Activated B cell treated with CpG ODN at 0.5 μM for 24 hours (primary cell): Measurements from ENCODE around the gene CCDC89. TPM values are rescaled to one million over a fixed set of nuclear protein-coding genes. Genes with fewer than 3 reads are reported as not detected.
"Not testable (repeated sequence)": the region's sequence is repeated elsewhere in the genome, so short reads cannot be mapped to it uniquely, and the experiment has no call there.

Experiments
- ATAC-seq: fragments of 200-7000 bp; cut with Tn5 transposase; one replicate; pipeline ENCODE4 v1.10.0; 2021; ENCODE audit warnings: low read depth, mild to moderate bottlenecking, moderate library complexity
- CTCF ChIA-PET: fragments of 350-600 bp; sonication (Branson Sonifier 250); formaldehyde crosslinking; loops from one replicate; lab custom pipeline; 2021; ENCODE audit warnings: antibody characterized with exemption; lab: Charles Lee
- POLR2A ChIA-PET: fragments of 350-600 bp; sonication (Branson Sonifier 250); formaldehyde crosslinking; loops from one replicate; lab custom pipeline; 2021; ENCODE audit warnings: antibody characterized with exemption; lab: Charles Lee
- DNase-seq: peaks from one replicate; pipeline ENCODE4 v3.0.0; 2022
- H3K27ac Mint-ChIP-seq: one replicate; pipeline ENCODE4 v1.8.0; 2020; ENCODE audit warnings: mixed read lengths
- H3K27me3 Mint-ChIP-seq: one replicate; pipeline ENCODE4 v1.8.0; 2021; ENCODE audit warnings: mixed read lengths
- H3K36me3 Mint-ChIP-seq: one replicate; pipeline ENCODE4 v1.8.0; 2021; ENCODE audit warnings: low read depth, mixed read lengths
- H3K4me1 Mint-ChIP-seq: one replicate; pipeline ENCODE4 v1.8.0; 2021; ENCODE audit warnings: mixed read lengths
- H3K4me3 Mint-ChIP-seq: one replicate; pipeline ENCODE4 v1.8.0; 2020; ENCODE audit warnings: mild to moderate bottlenecking, mixed read lengths
- H3K9me3 Mint-ChIP-seq: one replicate; pipeline ENCODE4 v1.8.0; 2020; ENCODE audit warnings: mixed read lengths
- intact Hi-C: fragments of 100-400 bp; cut with micrococcal nuclease; formaldehyde crosslinking; loops from one replicate; pipeline ENCODE4 v1.15.1; 2024
- total RNA-seq: library from RNA; stranded (reverse); gene quantifications from 2 replicates; pipeline ENCODE4 v1.2.3, GENCODE V29; 2022
- TF ChIP-seq, protein P1 (sequence below): fragments of 200-600 bp; IDR thresholded peaks from one replicate; pipeline ENCODE4 v1.8.0; 2022; ENCODE audit warnings: antibody characterized with exemption, mild to moderate bottlenecking

The CCDC89 gene
- total RNA-seq, 1 donor from 2014 or later: not detected

DNA sequence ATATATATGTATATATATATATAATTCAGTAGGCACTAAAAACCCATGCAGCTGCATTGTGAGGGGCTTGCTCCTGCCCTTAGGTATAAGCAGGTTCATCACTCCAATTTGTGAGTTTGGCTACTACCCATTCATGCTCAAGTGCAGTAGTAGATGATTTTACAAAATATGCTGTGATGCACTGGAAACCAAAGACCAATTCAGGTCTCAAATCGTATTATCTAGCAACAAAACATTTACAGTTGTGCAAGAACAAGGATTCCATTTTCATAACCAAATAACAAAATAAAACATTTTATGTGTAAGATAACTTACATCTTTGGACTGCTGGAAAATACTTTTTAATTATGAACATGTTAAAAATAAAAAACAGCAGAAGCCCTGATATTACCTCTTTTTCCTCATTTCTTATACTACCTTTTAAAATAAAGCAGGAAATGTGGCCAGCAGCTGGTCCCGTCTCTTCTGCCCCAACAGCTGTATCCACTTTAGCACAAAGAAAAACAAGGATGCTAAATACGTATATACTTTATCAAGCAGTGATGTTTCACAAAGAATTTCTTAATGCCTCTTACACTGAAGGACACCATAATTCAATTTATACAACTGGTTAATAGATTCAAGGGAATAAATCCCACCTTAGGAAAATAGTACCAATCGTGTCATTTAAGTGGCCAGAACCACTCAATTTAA is 23.9 kb downstream of the CCDC89 start:
- intact Hi-C loops: loop anchor here (5.0 to 10.0 kb wide), 3 partner anchors 347 to 537 kb away; partner anchors contain the start of gene PICALM
- peaks cover 58% of the 10 kb centered on the region for H3K36me3 Mint-ChIP-seq
- ChIA-PET CTCF (no interaction called here), POLR2A (interaction anchor here (0.9 to 3.3 kb wide), 2 partner anchors 14 to 15 kb away, joined by 3 to 70 read pairs; partner anchors contain the start of gene TMEM126A)
- ATAC-seq (no peak), DNase-seq (no peak)
- no peak overlapping the region for H3K27ac Mint-ChIP-seq
- peaks cover 52% of the 10 kb centered on the region for H3K4me1 Mint-ChIP-seq
- H3K27me3 Mint-ChIP-seq: no peaks in the 10 kb centered on the region
- TF ChIP-seq, protein P1, sequence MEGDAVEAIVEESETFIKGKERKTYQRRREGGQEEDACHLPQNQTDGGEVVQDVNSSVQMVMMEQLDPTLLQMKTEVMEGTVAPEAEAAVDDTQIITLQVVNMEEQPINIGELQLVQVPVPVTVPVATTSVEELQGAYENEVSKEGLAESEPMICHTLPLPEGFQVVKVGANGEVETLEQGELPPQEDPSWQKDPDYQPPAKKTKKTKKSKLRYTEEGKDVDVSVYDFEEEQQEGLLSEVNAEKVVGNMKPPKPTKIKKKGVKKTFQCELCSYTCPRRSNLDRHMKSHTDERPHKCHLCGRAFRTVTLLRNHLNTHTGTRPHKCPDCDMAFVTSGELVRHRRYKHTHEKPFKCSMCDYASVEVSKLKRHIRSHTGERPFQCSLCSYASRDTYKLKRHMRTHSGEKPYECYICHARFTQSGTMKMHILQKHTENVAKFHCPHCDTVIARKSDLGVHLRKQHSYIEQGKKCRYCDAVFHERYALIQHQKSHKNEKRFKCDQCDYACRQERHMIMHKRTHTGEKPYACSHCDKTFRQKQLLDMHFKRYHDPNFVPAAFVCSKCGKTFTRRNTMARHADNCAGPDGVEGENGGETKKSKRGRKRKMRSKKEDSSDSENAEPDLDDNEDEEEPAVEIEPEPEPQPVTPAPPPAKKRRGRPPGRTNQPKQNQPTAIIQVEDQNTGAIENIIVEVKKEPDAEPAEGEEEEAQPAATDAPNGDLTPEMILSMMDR: no peak
- H3K4me3 Mint-ChIP-seq: peak overlapping the region; percentile 35
- H3K9me3 Mint-ChIP-seq: no peaks in the 10 kb centered on the region

DNA sequence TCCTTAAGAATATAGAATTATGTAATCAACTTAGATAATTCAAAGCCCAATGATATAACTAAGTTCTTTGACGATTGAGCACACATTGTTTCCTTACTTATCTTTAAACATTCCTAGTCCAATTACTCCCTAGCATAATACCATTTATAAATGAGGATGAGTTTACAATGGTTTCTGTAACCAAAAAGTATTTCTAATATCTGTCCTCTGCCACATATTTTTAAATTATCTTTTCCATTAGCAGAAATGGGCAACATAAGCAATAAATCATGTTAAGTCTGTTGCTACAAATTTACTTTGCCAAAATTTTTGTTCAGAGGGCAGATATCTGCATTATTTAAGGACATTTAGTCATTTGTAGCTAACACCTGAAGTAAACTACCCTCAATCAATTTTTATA is 27.8 kb downstream of the CCDC89 start:
- Mint-ChIP-seq H3K36me3 (peaks cover 73% of the 10 kb centered on the region), H3K9me3 (no peaks in the 10 kb centered on the region), H3K4me1 (peaks cover 34% of the 10 kb centered on the region), H3K27me3 (no peaks in the 10 kb centered on the region), H3K4me3 (no peak overlapping the region), H3K27ac (no peak overlapping the region)
- ATAC-seq: no peak
- DNase-seq: no peak
- intact Hi-C loops: no loop called here
- TF ChIP-seq, protein P1: no peak
- ChIA-PET POLR2A (interaction anchor here (2.2 kb wide), 1 partner anchor 10 kb away, joined by 10 read pairs; the partner anchor contains the start of gene TMEM126A), CTCF (no interaction called here)

DNA sequence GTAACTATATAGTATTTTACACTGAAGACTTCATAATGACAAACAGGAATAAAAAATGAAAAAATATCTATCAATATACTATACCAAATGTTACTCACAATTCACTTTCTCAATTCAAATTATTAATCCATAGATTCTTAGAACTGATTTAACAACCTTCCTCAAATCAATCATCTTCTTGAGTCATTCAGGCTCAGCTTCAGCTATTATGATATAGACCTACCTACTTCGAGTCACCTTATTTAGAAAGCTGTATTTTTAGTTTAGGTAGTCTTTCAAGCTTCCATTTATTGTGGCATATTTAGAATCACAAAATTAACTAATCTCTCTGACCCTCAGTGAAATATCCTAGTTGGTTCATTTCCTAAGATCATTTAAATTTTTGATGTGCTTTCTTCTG is 29.2 kb downstream of the CCDC89 start:
- DNase-seq (no peak), ATAC-seq (no peak)
- TF ChIP-seq, protein P1: no peak
- Mint-ChIP-seq H3K9me3 (no peaks in the 10 kb centered on the region), H3K27ac (no peak overlapping the region), H3K4me1 (peaks cover 23% of the 10 kb centered on the region), H3K27me3 (no peaks in the 10 kb centered on the region), H3K4me3 (no peak overlapping the region), H3K36me3 (peaks cover 76% of the 10 kb centered on the region)
- ChIA-PET CTCF (no interaction called here), POLR2A (interaction anchor here (0.9 to 1.4 kb wide), 2 partner anchors 8 to 9 kb away, joined by 4 to 6 read pairs; partner anchors contain the start of genes CREBZF and TMEM126A)
- intact Hi-C loops: loop anchor here (1.0 kb wide), 1 partner anchor 8 kb away; no protein-coding TSS in a partner anchor

DNA sequence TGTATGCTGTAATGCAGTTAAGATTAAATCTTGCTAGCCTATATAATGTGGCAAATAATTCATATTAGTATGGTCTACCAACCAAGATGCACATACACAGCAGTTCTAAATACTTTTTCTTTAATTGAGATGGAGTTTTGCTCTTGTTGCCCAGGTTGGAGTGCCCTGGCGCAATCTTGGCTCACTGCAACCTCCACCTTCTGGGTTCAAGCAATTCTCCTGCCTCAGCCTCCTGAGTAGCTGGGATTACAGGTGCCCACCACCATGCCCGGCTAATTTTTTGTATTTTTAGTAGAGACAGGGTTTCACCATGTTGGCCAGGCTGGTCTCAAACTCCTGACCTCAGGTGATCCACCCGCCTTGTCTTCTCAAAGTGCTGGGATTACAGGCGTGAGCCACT is 31.7 kb downstream of the CCDC89 start:
- H3K9me3 Mint-ChIP-seq, CTCF ChIA-PET, ATAC-seq, H3K4me3 Mint-ChIP-seq, H3K27me3 Mint-ChIP-seq, H3K4me1 Mint-ChIP-seq, intact Hi-C loops, H3K27ac Mint-ChIP-seq, DNase-seq: not testable (repeated sequence)
- POLR2A ChIA-PET: interaction anchor here (2.6 kb wide), 1 partner anchor 10 kb away, joined by 13 read pairs; the partner anchor contains the start of gene CREBZF
- H3K36me3 Mint-ChIP-seq: peaks cover 62% of the 10 kb centered on the region

DNA sequence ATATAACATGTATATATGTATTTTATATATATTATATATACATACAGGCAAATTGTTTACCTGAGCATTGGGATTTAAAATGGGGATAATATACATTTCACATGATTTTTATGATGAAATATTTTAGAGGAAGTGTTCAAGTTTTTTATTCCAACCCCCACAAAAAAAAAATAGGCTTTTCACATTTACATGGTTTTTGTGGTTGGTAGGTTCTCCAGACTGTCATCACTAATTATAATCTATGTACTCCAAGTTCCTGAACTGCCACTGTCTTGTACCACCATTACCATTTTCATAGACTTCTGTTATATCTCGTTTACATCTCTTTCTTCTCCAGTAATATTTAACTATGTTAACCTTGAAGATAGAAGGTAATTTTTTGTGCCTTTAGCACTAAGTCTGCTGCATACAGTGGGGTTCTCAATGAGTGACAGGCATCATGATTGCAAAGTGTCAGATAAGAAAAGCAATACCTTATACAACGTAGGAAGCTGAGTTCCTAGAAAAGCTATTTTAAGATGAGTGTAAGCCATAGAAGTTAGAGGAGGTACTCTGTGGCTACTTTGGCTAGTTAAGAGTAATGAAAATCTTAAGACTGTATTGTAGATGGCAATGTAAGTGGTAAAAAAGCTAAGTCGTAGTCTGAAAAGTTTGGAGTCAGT is 33.1 kb downstream of the CCDC89 start:
- CTCF ChIA-PET: no interaction called here
- H3K4me1 Mint-ChIP-seq: peaks cover 12% of the 10 kb centered on the region
- H3K27me3 Mint-ChIP-seq: no peaks in the 10 kb centered on the region
- POLR2A ChIA-PET: interaction anchor here (2.6 kb wide), 1 partner anchor 12 kb away, joined by 13 read pairs; the partner anchor contains the start of gene CREBZF
- intact Hi-C loops: no loop called here
- H3K4me3 Mint-ChIP-seq: no peak overlapping the region
- H3K27ac Mint-ChIP-seq: no peak overlapping the region
- DNase-seq: no peak
- H3K36me3 Mint-ChIP-seq: peaks cover 53% of the 10 kb centered on the region
- TF ChIP-seq, protein P1: no peak
- H3K9me3 Mint-ChIP-seq: no peaks in the 10 kb centered on the region
- ATAC-seq: no peak
